Naive B cell (primary cell): ENCODE results near the gene GFPT1. TPM values are rescaled to one million over a fixed set of nuclear protein-coding genes. Genes with fewer than 3 reads are reported as not detected.
A peak's percentile ranks its signal among the peaks of the same experiment; 100 is the strongest.
"Not testable (repeated sequence)": the region's sequence is repeated elsewhere in the genome, so short reads cannot be mapped to it uniquely, and the experiment has no call there.

Experiments
- ATAC-seq, 2 donors: fragments of 150-1000 bp; cut with Tn5 transposase; 2 replicates each; pipeline ENCODE4 v1.10.0; 2021; ENCODE audit warnings: low read depth in 2 of 2, mild to moderate bottlenecking in 2 of 2, moderate library complexity in 2 of 2
- DNase-seq: peaks from one replicate; pipeline ENCODE4 v3.0.0; 2022
- H3K27ac Mint-ChIP-seq, 6 donors: one replicate each; pipeline ENCODE4 v1.8.0; 2020 to 2022; ENCODE audit warnings: mild to moderate bottlenecking in 6 of 6, mixed read lengths in 6 of 6, moderate library complexity in 5 of 6, inconsistent platforms in 2 of 6
- H3K27me3 Mint-ChIP-seq, 3 donors: one replicate each; pipeline ENCODE4 v1.8.0; 2021 to 2022; ENCODE audit warnings: mixed read lengths in 3 of 3, mild to moderate bottlenecking in 1 of 3
- H3K36me3 Mint-ChIP-seq, 2 donors: one replicate each; pipeline ENCODE4 v1.8.0; 2020 to 2022; ENCODE audit warnings: mixed read lengths in 2 of 2, inconsistent platforms in 1 of 2, mild to moderate bottlenecking in 1 of 2
- H3K4me1 Mint-ChIP-seq, 3 donors: one replicate each; pipeline ENCODE4 v1.8.0; 2020 to 2022; ENCODE audit warnings: mixed read lengths in 3 of 3, inconsistent platforms in 1 of 3, mild to moderate bottlenecking in 1 of 3, moderate library complexity in 1 of 3
- H3K4me3 Mint-ChIP-seq, 8 donors: one replicate each; pipeline ENCODE4 v1.8.0; 2020 to 2022; ENCODE audit warnings: mild to moderate bottlenecking in 8 of 8, mixed read lengths in 8 of 8, moderate library complexity in 8 of 8, inconsistent platforms in 2 of 8
- H3K9me3 Mint-ChIP-seq, 7 donors: one replicate each; pipeline ENCODE4 v1.8.0; 2020 to 2022; ENCODE audit warnings: mixed read lengths in 7 of 7, mild to moderate bottlenecking in 5 of 7, inconsistent platforms in 2 of 7, moderate library complexity in 1 of 7
- polyA plus RNA-seq, 6 donors: library from polyadenylated mRNA; unstranded; fragments of 300-500 nt; fragmentation: Illumina TruSeq; gene quantifications; one replicate each; pipeline ENCODE4 v1.2.3, GENCODE V29; 2021; ENCODE audit warnings: low read depth in 6 of 6

GFPT1 gene
- polyA plus RNA-seq, 6 donors from 2014 or later: 3.1 to 8.8 (median 6.0) TPM

GRCh38 chr2:69380072-69380917, 6.7 kb downstream of the GFPT1 start:
- ATAC-seq (no peak), DNase-seq (no peak)
- H3K27me3 Mint-ChIP-seq: no peaks in the 10 kb centered on the region
- no peaks in the 10 kb centered on the region for H3K9me3 Mint-ChIP-seq
- H3K27ac Mint-ChIP-seq: no peak overlapping the region
- H3K36me3 Mint-ChIP-seq: peaks cover 0 to 7% of the 10 kb centered on the region in 2 donors
- peaks cover 23 to 33% (median 28%) of the 10 kb centered on the region in 3 donors for H3K4me1 Mint-ChIP-seq
- no peak overlapping the region for H3K4me3 Mint-ChIP-seq

- Mint-ChIP-seq H3K27ac (peak overlapping the region in 2 of 6 donors; percentile 14 to 34), H3K4me1 (peaks cover 14 to 22% (median 16%) of the 10 kb centered on the region in 3 donors), H3K4me3 (no peak overlapping the region), H3K27me3 (no peaks in the 10 kb centered on the region), H3K36me3 (peaks cover 0 to 10% of the 10 kb centered on the region in 2 donors), H3K9me3 (no peaks in the 10 kb centered on the region)
- ATAC-seq (no peak), DNase-seq (no peak)
These were observed 10.6 kb downstream of the GFPT1 start for GRCh38 chr2:69376403-69376802.

DNA sequence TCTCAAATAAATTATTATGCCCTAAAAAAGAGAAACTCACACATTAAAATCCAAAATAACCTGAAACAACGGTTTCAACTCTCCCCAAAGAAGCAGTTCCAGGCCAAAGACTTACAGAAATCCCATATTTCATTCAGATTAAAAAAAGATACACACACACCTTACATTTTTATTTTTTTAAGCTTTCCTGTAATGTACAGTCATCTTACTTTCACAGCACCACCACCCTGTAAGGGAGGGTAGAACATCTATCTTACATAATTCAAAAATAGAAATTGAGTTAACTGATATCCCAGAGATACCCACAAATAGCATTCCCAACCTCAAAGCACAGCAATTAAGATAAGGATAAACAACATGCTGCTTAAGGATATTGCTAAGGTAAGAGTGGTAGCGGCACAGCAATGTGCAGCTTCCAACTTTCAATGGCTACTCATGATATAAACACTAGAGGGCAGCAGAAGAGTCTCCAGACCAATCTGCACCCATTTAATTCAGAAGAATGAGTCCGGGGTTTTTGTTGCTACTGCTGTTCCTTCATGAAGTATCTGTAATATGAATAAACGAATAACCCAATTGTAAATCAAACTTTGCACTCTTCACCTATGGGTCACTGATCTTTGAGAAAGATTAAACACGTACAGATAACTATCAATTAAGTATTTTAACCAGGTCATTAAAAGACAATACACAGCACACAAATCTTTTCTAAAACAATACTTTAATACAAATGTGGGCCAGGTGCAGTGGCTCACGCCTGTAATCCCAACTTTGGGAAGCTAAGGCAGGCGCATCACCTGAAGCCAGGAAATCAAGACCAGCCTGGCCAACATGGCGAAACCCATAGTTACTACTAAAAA, 11.3 kb downstream of the GFPT1 start:
- H3K27ac Mint-ChIP-seq: peak overlapping the region in 2 of 6 donors; percentile 14 to 63
- no peak overlapping the region for H3K4me3 Mint-ChIP-seq
- DNase-seq: peak; percentile 15
- peaks cover 10 to 17% (median 10%) of the 10 kb centered on the region in 3 donors for H3K4me1 Mint-ChIP-seq
- no peaks in the 10 kb centered on the region for H3K27me3 Mint-ChIP-seq
- peaks cover under 1 to 11% of the 10 kb centered on the region in 2 donors for H3K36me3 Mint-ChIP-seq
- H3K9me3 Mint-ChIP-seq: no peaks in the 10 kb centered on the region
- peak in 1 of 2 donors; percentile 33 for ATAC-seq

DNA sequence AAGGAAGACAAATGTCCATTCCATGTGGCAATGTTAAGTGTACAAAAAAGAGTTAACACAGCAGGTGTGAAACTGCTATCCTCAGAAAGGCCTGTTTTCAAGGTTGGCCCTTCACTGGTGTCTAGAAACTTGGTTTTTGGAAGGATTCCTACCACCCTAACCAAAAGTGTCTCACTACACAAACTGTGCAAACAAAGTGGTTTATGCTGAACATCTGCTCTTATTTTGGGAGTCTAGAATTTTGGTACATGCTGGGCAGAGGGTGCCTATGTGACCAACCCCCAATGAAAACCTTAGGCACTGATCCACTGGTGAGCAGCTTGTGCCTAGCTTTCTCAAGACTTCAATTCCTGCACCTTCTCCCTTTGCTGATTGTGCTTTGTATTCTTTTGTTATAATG, 14.3 kb downstream of the GFPT1 start:
- Mint-ChIP-seq H3K9me3 (no peaks in the 10 kb centered on the region), H3K27me3 (no peaks in the 10 kb centered on the region), H3K36me3 (peaks cover 12 to 35% of the 10 kb centered on the region in 2 donors), H3K27ac (peak overlapping the region in 1 of 6 donors; percentile 34), H3K4me1 (peaks cover 5 to 11% (median 7%) of the 10 kb centered on the region in 3 donors), H3K4me3 (no peak overlapping the region)
- ATAC-seq: no peak
- no peak for DNase-seq

- ATAC-seq: no peak
- no peak overlapping the region for H3K4me3 Mint-ChIP-seq
- H3K27me3 Mint-ChIP-seq: no peaks in the 10 kb centered on the region
- no peak overlapping the region for H3K27ac Mint-ChIP-seq
- peaks cover 0 to 3% (median 0%) of the 10 kb centered on the region in 3 donors for H3K4me1 Mint-ChIP-seq
- H3K9me3 Mint-ChIP-seq: no peaks in the 10 kb centered on the region
- peaks cover 26 to 53% of the 10 kb centered on the region in 2 donors for H3K36me3 Mint-ChIP-seq
- DNase-seq: no peak
These were observed 17.2 kb downstream of the GFPT1 start for GRCh38 chr2:69369802-69370201.

GRCh38 chr2:69368588-69368987, 18.4 kb downstream of the GFPT1 start:
- Mint-ChIP-seq H3K27me3 (no peaks in the 10 kb centered on the region), H3K36me3 (peaks cover 26 to 53% of the 10 kb centered on the region in 2 donors), H3K9me3 (no peaks in the 10 kb centered on the region), H3K4me1 (peaks cover 0 to 3% (median 0%) of the 10 kb centered on the region in 3 donors), H3K27ac (peak overlapping the region in 1 of 6 donors; percentile 8), H3K4me3 (no peak overlapping the region)
- DNase-seq: no peak
- no peak for ATAC-seq

- no peaks in the 10 kb centered on the region for H3K9me3 Mint-ChIP-seq
- no peak for ATAC-seq
- no peaks in the 10 kb centered on the region for H3K4me1 Mint-ChIP-seq
- H3K4me3 Mint-ChIP-seq: no peak overlapping the region
- H3K27ac Mint-ChIP-seq: no peak overlapping the region
- no peak for DNase-seq
- H3K36me3 Mint-ChIP-seq: peaks cover 11 to 22% of the 10 kb centered on the region in 2 donors
- H3K27me3 Mint-ChIP-seq: no peaks in the 10 kb centered on the region
These were observed 27.7 kb downstream of the GFPT1 start for GRCh38 chr2:69359371-69359770.

- Mint-ChIP-seq H3K36me3 (peaks cover 11 to 27% of the 10 kb centered on the region in 2 donors), H3K4me1 (no peaks in the 10 kb centered on the region), H3K27me3 (no peaks in the 10 kb centered on the region), H3K27ac (no peak overlapping the region), H3K9me3 (no peaks in the 10 kb centered on the region), H3K4me3 (no peak overlapping the region)
- ATAC-seq (no peak), DNase-seq (no peak)
These were observed 28.1 kb downstream of the GFPT1 start for GRCh38 chr2:69358914-69359313.

DNA sequence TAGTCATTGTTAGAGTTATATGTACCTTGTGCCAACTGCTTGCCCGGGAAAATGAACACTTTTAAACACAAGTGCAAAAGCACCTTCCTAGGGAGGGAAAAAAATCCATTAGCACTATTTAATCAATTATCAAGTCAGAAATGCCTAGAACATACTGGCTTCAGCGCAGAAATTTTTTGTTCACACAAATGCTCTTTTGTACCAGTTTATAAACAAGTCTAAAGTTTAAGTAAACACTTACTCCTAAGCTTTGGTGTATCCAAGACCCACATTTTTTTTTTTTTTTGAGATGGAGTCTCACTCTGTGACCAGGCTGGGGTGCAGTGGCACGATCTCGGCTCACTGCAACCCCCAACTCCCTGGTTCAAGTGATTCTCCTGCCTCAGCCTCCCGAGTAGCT, 30.6 kb downstream of the GFPT1 start:
- DNase-seq (no peak), ATAC-seq (no peak)
- no peaks in the 10 kb centered on the region for H3K9me3 Mint-ChIP-seq
- peaks cover 11 to 25% of the 10 kb centered on the region in 2 donors for H3K36me3 Mint-ChIP-seq
- H3K4me3 Mint-ChIP-seq: no peak overlapping the region
- H3K27ac Mint-ChIP-seq: no peak overlapping the region
- no peaks in the 10 kb centered on the region for H3K4me1 Mint-ChIP-seq
- no peaks in the 10 kb centered on the region for H3K27me3 Mint-ChIP-seq

- not testable (repeated sequence) for H3K27ac Mint-ChIP-seq, H3K4me3 Mint-ChIP-seq, H3K9me3 Mint-ChIP-seq, H3K27me3 Mint-ChIP-seq, DNase-seq, H3K4me1 Mint-ChIP-seq, ATAC-seq
- peaks cover 11 to 25% of the 10 kb centered on the region in 2 donors for H3K36me3 Mint-ChIP-seq
These were observed 32.1 kb downstream of the GFPT1 start for GRCh38 chr2:69354976-69355375.

DNA sequence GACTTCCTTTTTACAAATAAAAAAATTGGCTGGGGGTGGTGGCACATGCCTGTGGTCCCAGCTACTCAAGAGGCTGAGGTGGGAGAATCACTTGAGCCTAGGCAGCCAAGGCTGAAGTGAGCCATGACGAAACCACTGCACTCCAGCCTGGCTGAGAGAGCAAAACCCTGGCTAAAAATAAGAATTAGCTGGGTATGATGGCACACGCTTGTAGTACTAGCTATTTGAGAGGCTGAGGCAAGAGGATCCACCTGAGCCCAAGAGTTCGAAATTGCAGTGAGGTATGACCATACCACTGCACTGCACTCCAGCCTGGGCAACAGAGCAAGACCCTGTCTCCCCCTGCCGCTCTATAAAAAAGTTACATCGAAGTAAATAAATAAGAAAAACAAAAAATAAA, 33.7 kb downstream of the GFPT1 start:
- no peak for ATAC-seq
- no peaks in the 10 kb centered on the region for H3K9me3 Mint-ChIP-seq
- DNase-seq: no peak
- H3K27ac Mint-ChIP-seq: peak overlapping the region in 2 of 6 donors; percentile 5 to 59
- H3K36me3 Mint-ChIP-seq: peaks cover 23 to 40% of the 10 kb centered on the region in 2 donors
- H3K4me3 Mint-ChIP-seq: no peak overlapping the region
- H3K27me3 Mint-ChIP-seq: no peaks in the 10 kb centered on the region
- H3K4me1 Mint-ChIP-seq: no peaks in the 10 kb centered on the region

DNA sequence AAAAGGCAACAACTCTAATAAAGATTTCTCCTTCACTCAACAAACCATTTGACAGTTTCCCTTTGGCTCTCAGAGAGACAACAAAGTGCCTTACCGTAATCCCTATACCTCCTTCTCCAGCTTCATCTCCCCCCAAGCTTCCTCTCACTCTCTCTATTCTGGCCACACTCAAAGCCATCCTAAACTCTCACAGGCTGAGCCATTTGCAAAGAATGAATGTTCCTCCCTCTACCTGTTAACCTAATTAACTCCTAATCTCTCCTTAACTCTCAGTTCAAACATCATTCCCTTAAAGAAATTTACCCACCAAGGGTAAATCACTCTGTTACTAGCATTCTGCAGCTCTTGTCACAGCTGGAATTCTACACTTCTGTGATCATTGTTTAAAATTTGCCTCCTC, 38.2 kb downstream of the GFPT1 start:
- Mint-ChIP-seq H3K4me1 (no peaks in the 10 kb centered on the region), H3K36me3 (peaks cover 28 to 34% of the 10 kb centered on the region in 2 donors), H3K27ac (peak overlapping the region in 1 of 6 donors; percentile 71)

DNA sequence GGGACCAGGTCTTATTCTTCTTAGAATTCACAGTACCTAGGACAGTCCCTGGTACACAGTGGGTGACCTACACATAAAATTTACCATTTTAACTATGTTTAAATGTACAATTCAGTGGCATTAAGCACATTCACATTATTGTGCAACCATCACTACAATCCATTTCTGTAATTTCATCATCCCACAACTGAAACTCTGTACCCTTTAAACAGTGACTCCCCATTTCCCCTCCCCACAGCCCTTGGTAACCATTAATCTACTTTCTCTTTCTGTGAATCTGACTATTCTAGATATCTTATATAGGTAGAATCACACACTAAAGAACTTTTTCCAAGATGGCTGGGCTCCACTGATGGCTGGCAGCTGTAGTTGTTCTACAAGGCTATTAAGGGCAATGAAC, 41.6 kb downstream of the GFPT1 start:
- Mint-ChIP-seq H3K27ac (no peak overlapping the region), H3K4me1 (no peaks in the 10 kb centered on the region), H3K4me3 (no peak overlapping the region), H3K36me3 (peaks cover 40 to 59% of the 10 kb centered on the region in 2 donors), H3K9me3 (no peaks in the 10 kb centered on the region), H3K27me3 (no peaks in the 10 kb centered on the region)
- no peak for DNase-seq
- no peak for ATAC-seq

More for the DNA sequence above, 38.2 kb downstream of the GFPT1 start:
- no peak for DNase-seq
- Mint-ChIP-seq H3K4me3 (no peak overlapping the region), H3K9me3 (no peaks in the 10 kb centered on the region), H3K27me3 (no peaks in the 10 kb centered on the region)
- ATAC-seq: no peak
